H1 (cell line): Measurements from ENCODE around the gene LVRN. TPM values are rescaled to one million over a fixed set of nuclear protein-coding genes. Genes with fewer than 3 reads are reported as not detected.

Source experiments
- ATF2 ChIP-seq: IDR thresholded peaks from 2 replicates; pipeline ENCODE4 v1.6.1; 2012; ENCODE audit warnings: low read length, inconsistent platforms
- RXRA ChIP-seq: IDR thresholded peaks from 2 replicates; pipeline ENCODE4 v1.6.1; 2011; ENCODE audit warnings: low read depth, mild to moderate bottlenecking, low read length, moderate library complexity; ENCODE audit not compliant: insufficient read depth
- SIX5 ChIP-seq: IDR thresholded peaks from 2 replicates; pipeline ENCODE4 v1.6.1; 2011; ENCODE audit warnings: mild to moderate bottlenecking, low read depth, low read length
- SP2 ChIP-seq: IDR thresholded peaks from 2 replicates; pipeline ENCODE4 v1.6.1; 2012; ENCODE audit warnings: mild to moderate bottlenecking, low read length, inconsistent platforms
- SP4 ChIP-seq: IDR thresholded peaks from 2 replicates; pipeline ENCODE4 v1.6.1; 2012; ENCODE audit warnings: low read length, inconsistent platforms
- polyA plus RNA-seq, 7 experiments: library from polyadenylated mRNA; depleted of rRNA in 3 of 7; stranded (reverse) in 5 of 7; unstranded in 2 of 7; fragments of >200 nt in 5 of 7; fragments of 200-250 nt in 2 of 7; gene quantifications; 1 replicate in 5 of 7; 2 replicates in 1 of 7; 4 replicates in 1 of 7; pipeline versions ENCODE4 v1.2.1 to v1.2.3, GENCODE V29; 2011 to 2013; ENCODE audit warnings: missing spikeins in 2 of 7, mixed read lengths in 2 of 7
- total RNA-seq: library from RNA; stranded (reverse); fragmentation: NEBNext Ultra II Directional; extraction: Animal tissue kit (Norgen Biotek cat#: 25700); gene quantifications from 2 replicates; pipeline ENCODE4 v1.2.1, GENCODE V29; 2021

LVRN gene
- total and polyA plus RNA-seq, 2 of the 8 experiments (the other 6 are each of a cell fraction or from before 2014, with no cell fraction given): 0.08 to 0.09 TPM

- TF ChIP-seq ATF2: no peak
- no peak for TF ChIP-seq SP2
- TF ChIP-seq SP4: no peak
- TF ChIP-seq SIX5: no peak
- no peak for TF ChIP-seq RXRA
Measured at GRCh38 chr5:116032991-116033390, 70.7 kb downstream of the LVRN start (continued).
